IPS-18a (cell line): ENCODE data around the gene DAB2IP.

Experiments
- H3K27ac ChIP-seq: one replicate; pipeline ENCODE4 v1.5.1; 2013; ENCODE audit warnings: low read length
- H3K27me3 ChIP-seq: one replicate; pipeline ENCODE4 v1.6.1; 2013; ENCODE audit warnings: mild to moderate bottlenecking, low read length; ENCODE audit not compliant: control insufficient read depth, insufficient read depth
- H3K36me3 ChIP-seq: one replicate; pipeline ENCODE4 v1.6.1; 2013; ENCODE audit warnings: low read depth, low read length; ENCODE audit not compliant: control insufficient read depth
- H3K4me1 ChIP-seq: one replicate; pipeline ENCODE4 v1.6.1; 2013; ENCODE audit warnings: low read depth, low read length; ENCODE audit not compliant: control insufficient read depth
- H3K4me3 ChIP-seq: one replicate; pipeline ENCODE4 v1.5.1; 2013; ENCODE audit warnings: low read length
- H3K9ac ChIP-seq: one replicate; pipeline ENCODE4 v1.6.1; 2013; ENCODE audit warnings: mild to moderate bottlenecking, low read length, moderate library complexity
- H3K9me3 ChIP-seq: one replicate; pipeline ENCODE4 v1.6.1; 2013; ENCODE audit warnings: low read depth, low read length; ENCODE audit not compliant: control insufficient read depth

Gene DAB2IP

GRCh38 chr9:121672213-121672612 is 20.8 kb downstream of the DAB2IP start:
- Histone ChIP-seq H3K9ac (no peak overlapping the region), H3K4me3 (no peak overlapping the region), H3K9me3 (no peaks in the 10 kb centered on the region), H3K36me3 (no peaks in the 10 kb centered on the region), H3K27ac (no peak overlapping the region), H3K27me3 (no peaks in the 10 kb centered on the region), H3K4me1 (peaks cover 9% of the 10 kb centered on the region)

GRCh38 chr9:121672986-121673385 is 21.6 kb downstream of the DAB2IP start:
- Histone ChIP-seq H3K4me1 (peaks cover 9% of the 10 kb centered on the region), H3K36me3 (no peaks in the 10 kb centered on the region), H3K9me3 (no peaks in the 10 kb centered on the region), H3K9ac (no peak overlapping the region), H3K4me3 (no peak overlapping the region), H3K27ac (no peak overlapping the region), H3K27me3 (no peaks in the 10 kb centered on the region)

GRCh38 chr9:121673576-121673975 is 22.1 kb downstream of the DAB2IP start:
- no peak overlapping the region for H3K9ac ChIP-seq
- no peaks in the 10 kb centered on the region for H3K36me3 ChIP-seq
- H3K9me3 ChIP-seq: no peaks in the 10 kb centered on the region
- no peak overlapping the region for H3K4me3 ChIP-seq
- peaks cover 9% of the 10 kb centered on the region for H3K4me1 ChIP-seq
- no peaks in the 10 kb centered on the region for H3K27me3 ChIP-seq
- H3K27ac ChIP-seq: no peak overlapping the region

GRCh38 chr9:121674017-121674416 is 22.6 kb downstream of the DAB2IP start:
- Histone ChIP-seq H3K9ac (no peak overlapping the region), H3K9me3 (no peaks in the 10 kb centered on the region), H3K36me3 (no peaks in the 10 kb centered on the region), H3K27me3 (no peaks in the 10 kb centered on the region), H3K4me1 (peaks cover 9% of the 10 kb centered on the region), H3K27ac (no peak overlapping the region), H3K4me3 (no peak overlapping the region)

- Histone ChIP-seq H3K27me3 (no peaks in the 10 kb centered on the region), H3K4me3 (no peak overlapping the region), H3K9me3 (no peaks in the 10 kb centered on the region), H3K27ac (no peak overlapping the region), H3K4me1 (peaks cover 9% of the 10 kb centered on the region), H3K36me3 (no peaks in the 10 kb centered on the region), H3K9ac (no peak overlapping the region)
Observed at GRCh38 chr9:121674952-121675351, 23.5 kb downstream of the DAB2IP start.

GRCh38 chr9:121675381-121675780 is 23.9 kb downstream of the DAB2IP start:
- H3K27ac ChIP-seq: no peak overlapping the region
- no peaks in the 10 kb centered on the region for H3K9me3 ChIP-seq
- no peak overlapping the region for H3K4me3 ChIP-seq
- H3K4me1 ChIP-seq: peaks cover 9% of the 10 kb centered on the region
- no peaks in the 10 kb centered on the region for H3K36me3 ChIP-seq
- H3K9ac ChIP-seq: no peak overlapping the region
- H3K27me3 ChIP-seq: no peaks in the 10 kb centered on the region

GRCh38 chr9:121675969-121676822 is 24.8 kb downstream of the DAB2IP start:
- Histone ChIP-seq H3K9me3 (no peaks in the 10 kb centered on the region), H3K27me3 (no peaks in the 10 kb centered on the region), H3K9ac (no peak overlapping the region), H3K36me3 (no peaks in the 10 kb centered on the region), H3K27ac (no peak overlapping the region), H3K4me1 (peaks cover 9% of the 10 kb centered on the region), H3K4me3 (no peak overlapping the region)

- no peaks in the 10 kb centered on the region for H3K36me3 ChIP-seq
- no peaks in the 10 kb centered on the region for H3K27me3 ChIP-seq
- H3K27ac ChIP-seq: no peak overlapping the region
- H3K9me3 ChIP-seq: no peaks in the 10 kb centered on the region
- H3K4me1 ChIP-seq: peaks cover 9% of the 10 kb centered on the region
- no peak overlapping the region for H3K4me3 ChIP-seq
- H3K9ac ChIP-seq: no peak overlapping the region
Observed at GRCh38 chr9:121676926-121677325, 25.5 kb downstream of the DAB2IP start.

- peaks cover 9% of the 10 kb centered on the region for H3K4me1 ChIP-seq
- no peak overlapping the region for H3K4me3 ChIP-seq
- no peaks in the 10 kb centered on the region for H3K27me3 ChIP-seq
- H3K9me3 ChIP-seq: no peaks in the 10 kb centered on the region
- no peak overlapping the region for H3K9ac ChIP-seq
- H3K27ac ChIP-seq: no peak overlapping the region
- H3K36me3 ChIP-seq: no peaks in the 10 kb centered on the region
Observed at GRCh38 chr9:121678501-121679022, 27.1 kb downstream of the DAB2IP start.

- Histone ChIP-seq H3K9ac (no peak overlapping the region), H3K9me3 (no peaks in the 10 kb centered on the region), H3K36me3 (no peaks in the 10 kb centered on the region), H3K27ac (no peak overlapping the region), H3K27me3 (no peaks in the 10 kb centered on the region), H3K4me1 (peaks cover 2% of the 10 kb centered on the region), H3K4me3 (no peak overlapping the region)
Observed at GRCh38 chr9:121679901-121680635, 28.6 kb downstream of the DAB2IP start.

- no peaks in the 10 kb centered on the region for H3K9me3 ChIP-seq
- no peak overlapping the region for H3K27ac ChIP-seq
- no peaks in the 10 kb centered on the region for H3K27me3 ChIP-seq
- H3K36me3 ChIP-seq: no peaks in the 10 kb centered on the region
- no peak overlapping the region for H3K4me3 ChIP-seq
- no peak overlapping the region for H3K9ac ChIP-seq
- no peaks in the 10 kb centered on the region for H3K4me1 ChIP-seq
Observed at GRCh38 chr9:121681404-121681803, 30.0 kb downstream of the DAB2IP start.
